ENCODE data around the gene SHC3.

DNA sequence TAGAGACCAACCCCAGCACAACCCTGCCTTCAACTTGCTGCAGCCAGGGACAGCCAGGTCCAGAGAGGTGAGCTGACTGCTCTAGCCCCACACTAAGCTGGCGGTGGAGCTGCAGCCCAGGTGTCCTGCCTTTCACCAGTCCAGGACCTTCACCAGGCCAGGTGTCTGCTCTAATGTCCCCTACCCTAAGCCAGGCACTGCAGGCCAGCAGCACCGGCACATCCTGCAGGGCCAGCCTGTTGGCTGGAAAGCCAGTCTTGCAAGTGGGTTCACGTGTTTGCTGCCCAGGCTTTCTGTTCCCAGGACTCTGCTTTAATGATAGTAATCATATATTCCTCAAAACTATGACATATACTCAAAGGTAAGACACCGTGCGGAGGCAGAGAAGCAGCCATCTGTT lies 5.5 kb downstream of the SHC3 start:
- no peak for TF ChIP-seq POLR2A (IDR thresholded peaks at IDR 0.05)
- TF ChIP-seq, protein P1, sequence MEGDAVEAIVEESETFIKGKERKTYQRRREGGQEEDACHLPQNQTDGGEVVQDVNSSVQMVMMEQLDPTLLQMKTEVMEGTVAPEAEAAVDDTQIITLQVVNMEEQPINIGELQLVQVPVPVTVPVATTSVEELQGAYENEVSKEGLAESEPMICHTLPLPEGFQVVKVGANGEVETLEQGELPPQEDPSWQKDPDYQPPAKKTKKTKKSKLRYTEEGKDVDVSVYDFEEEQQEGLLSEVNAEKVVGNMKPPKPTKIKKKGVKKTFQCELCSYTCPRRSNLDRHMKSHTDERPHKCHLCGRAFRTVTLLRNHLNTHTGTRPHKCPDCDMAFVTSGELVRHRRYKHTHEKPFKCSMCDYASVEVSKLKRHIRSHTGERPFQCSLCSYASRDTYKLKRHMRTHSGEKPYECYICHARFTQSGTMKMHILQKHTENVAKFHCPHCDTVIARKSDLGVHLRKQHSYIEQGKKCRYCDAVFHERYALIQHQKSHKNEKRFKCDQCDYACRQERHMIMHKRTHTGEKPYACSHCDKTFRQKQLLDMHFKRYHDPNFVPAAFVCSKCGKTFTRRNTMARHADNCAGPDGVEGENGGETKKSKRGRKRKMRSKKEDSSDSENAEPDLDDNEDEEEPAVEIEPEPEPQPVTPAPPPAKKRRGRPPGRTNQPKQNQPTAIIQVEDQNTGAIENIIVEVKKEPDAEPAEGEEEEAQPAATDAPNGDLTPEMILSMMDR (IDR thresholded peaks at IDR 0.05) = no peak

Data from gastroesophageal sphincter (tissue), 3 donors.